Kasumi-1 (cell line): ENCODE measurements around the gene IRS1.

Experiments used
- DNase-seq, 2 experiments: peaks; one replicate each; lab custom pipeline; 2025; lab: John Stamatoyannopoulos, UW

Gene IRS1

GRCh38 chr2:226721541-226721940 is 78.1 kb downstream of the IRS1 start:
- DNase-seq, result no peak

DNA sequence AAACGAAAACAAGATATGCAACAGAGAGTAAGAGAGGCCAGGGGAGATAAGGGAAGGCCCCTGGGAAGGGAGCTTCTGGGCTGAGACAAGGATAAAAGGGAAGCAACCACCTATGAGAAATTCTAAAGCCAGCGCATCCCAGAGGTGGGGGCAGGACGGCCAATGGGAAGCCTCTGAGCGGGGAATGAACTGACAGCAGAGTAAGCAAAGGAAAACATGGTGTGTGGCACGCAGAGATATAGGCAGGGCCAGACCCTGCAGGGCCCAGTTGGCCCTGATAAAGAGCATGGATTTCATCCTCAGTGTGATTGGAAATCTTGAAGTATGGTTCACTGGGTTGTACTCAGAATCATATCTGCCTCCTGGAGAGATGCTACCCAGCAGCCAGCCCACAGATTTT is 78.7 kb downstream of the IRS1 start:
- no peak for DNase-seq

DNA sequence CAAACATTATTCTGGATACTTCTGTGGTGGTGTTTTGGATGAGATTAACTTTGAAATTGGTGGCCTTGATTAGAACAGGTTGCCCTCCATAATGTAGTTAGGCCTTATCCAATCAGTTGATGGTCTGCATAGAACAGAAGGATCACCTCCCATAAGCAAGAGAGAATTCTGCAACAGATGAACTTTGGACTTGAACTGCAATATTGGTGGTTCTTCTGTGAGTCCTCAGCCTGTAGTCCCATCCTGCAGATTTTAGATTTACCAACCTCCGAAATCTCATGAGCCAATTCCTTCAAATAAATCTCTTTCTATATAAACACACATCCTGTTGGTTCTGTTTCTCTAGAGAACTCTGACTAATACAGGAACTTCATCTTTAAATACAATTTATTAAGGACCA is 81.9 kb downstream of the IRS1 start:
- no peak for DNase-seq

DNA sequence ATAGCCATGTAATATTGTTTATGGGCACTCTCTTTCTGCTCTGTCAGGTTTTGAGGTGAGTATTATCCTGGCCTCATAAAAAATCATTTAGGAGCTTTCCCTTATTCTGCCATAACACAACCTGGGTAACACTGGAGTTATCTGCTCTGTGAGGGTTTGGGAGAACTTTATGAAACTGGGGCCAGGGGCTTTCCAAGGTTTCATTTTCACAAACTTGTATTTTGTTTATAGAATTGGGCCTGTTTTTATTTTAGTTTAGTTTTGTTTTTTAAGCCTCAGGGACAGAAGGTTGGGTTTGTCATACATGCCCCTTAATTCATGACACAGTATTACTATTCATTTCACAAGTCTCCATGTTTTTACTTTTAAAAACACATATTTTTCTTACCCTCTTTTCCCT is 83.5 kb downstream of the IRS1 start:
- DNase-seq, result no peak

DNA sequence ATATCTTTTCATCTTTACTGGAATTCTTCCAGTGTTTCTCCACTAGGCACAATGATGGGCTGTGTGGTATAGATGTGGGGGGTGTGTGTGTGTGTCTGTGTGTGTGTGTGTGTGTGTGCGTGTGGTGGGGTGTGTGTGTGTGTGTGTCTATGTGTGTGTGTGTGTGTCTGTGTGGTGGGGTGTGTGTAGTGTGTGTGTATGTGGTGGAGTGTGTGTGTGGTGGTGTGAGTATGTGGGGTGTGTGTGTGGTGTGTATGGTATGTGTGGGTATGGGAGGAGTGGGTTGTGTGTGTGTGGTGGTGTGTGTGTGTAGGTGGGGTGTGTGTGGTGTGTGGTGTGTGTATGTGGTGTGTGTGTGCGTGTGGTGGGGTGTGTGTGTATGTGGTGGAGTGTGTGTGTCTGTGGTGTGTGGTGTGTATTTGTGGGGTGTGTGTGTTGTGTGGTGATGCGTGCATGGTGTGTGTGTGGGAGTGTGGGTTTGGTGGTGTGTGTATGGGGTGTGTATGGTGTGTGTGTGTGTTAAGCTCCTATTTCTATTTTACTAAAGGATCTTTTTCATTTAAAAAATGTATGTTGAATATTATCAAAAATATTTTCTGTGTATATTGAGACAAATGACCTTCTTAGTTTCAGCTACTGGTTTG is 84.2 kb downstream of the IRS1 start:
- DNase-seq, result no peak

DNA sequence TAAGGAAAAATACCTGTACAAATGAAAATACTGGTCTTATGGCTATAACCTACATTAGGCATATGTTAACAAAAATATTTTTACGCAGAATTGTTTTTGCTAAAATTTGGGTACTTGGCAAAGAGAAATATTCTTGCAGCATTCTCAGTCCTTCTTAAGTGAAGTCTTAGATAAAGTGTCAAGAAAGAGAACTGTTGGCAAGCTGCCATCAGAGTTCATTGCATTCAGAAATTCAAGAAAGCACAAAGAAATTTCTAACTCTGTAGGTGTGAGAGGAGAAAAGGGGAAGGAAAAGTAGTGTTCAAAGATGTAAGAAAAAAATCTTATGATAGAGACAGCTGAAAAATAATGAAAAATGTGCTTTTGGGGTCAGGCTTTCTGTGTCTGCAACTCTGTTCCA is 86.7 kb downstream of the IRS1 start:
- no peak for DNase-seq

GRCh38 chr2:226711606-226712296 is 87.9 kb downstream of the IRS1 start:
- no peak for DNase-seq

DNA sequence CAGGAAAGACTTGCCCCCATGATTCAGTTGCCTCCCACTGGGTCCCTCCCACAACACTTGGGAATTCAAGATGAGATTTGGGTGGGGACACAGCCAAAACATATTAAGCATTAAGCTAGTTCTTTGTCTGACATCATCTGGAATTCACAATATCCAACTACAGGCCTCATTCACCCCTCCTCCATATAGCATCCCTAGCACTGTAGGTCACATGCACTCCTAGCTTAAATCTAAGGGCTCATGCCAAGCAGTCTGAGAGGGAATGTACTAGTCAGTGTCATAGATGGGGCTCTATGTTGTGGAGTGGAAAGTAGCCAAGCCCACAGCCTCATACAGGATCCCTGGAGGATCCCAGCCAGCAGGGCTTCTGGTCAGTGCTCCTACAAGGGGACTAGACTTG is 92.1 kb downstream of the IRS1 start:
- no peak for DNase-seq

DNA sequence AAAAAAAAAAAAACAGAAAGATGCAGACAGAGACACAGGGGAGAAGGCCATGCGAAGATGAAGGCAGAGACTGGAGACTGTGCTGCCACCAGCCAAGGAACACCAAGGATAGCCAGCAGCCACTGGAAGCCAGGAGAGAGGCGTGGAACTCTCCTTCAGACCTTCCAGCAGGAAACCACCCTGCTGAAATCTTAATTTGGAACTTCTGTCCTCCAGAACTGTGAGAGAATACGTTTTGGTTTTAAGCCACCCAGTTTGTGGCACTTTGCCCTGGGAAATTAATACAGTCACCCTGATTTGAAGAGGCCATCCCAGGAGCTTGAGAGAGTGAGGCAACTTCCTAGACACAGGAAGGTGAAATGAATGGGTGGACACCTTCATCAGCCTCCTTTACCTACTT is 93.7 kb downstream of the IRS1 start:
- no peak for DNase-seq

- no peak for DNase-seq
Measured at GRCh38 chr2:226705133-226705886, 94.3 kb downstream of the IRS1 start.

DNA sequence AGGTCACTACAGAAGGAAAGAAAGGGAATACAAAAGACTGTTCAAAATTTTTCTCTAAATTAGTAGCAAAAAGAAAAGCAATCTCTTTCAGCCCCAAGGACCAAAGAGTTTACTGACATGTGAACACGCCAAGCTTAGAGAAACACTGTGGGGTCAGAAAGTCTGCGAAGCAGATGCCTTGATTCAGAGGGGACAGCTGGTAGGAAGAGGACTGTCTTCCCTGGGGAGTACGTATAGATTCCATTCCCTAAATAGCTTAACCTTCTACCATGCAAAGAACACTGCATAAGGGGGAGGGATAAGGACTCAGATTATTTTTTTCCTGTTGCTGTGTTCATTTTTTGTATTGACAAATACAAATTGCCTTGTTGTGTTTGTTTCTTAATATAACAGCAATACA is 96.1 kb downstream of the IRS1 start:
- no peak for DNase-seq

- DNase-seq, result no peak
Measured at GRCh38 chr2:226702376-226702775, 97.2 kb downstream of the IRS1 start.

- DNase-seq, result peak; percentile 33
Measured at GRCh38 chr2:226701052-226701451, 98.6 kb downstream of the IRS1 start.

DNA sequence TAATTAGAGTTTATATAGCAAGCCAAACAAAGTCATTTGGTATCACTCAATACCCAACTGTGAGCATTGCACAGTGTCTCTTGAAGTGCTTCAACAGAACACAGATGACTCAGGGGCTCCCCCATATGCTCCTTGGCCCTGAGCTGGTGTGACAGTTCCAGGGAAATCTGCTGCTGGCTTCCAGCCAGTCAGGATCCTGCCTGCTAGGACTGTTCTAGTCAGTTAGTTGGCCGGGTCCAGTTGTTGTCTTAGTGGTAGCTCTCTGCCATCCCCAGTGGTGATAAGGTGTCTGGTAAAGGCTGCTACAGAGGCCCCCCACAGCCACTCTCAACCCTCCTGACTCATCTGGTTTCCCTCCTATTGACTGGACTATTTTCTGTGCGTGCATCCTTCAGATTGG is 100.3 kb downstream of the IRS1 start:
- no peak for DNase-seq

GRCh38 chr2:226698671-226699070 is 100.9 kb downstream of the IRS1 start:
- no peak for DNase-seq

DNA sequence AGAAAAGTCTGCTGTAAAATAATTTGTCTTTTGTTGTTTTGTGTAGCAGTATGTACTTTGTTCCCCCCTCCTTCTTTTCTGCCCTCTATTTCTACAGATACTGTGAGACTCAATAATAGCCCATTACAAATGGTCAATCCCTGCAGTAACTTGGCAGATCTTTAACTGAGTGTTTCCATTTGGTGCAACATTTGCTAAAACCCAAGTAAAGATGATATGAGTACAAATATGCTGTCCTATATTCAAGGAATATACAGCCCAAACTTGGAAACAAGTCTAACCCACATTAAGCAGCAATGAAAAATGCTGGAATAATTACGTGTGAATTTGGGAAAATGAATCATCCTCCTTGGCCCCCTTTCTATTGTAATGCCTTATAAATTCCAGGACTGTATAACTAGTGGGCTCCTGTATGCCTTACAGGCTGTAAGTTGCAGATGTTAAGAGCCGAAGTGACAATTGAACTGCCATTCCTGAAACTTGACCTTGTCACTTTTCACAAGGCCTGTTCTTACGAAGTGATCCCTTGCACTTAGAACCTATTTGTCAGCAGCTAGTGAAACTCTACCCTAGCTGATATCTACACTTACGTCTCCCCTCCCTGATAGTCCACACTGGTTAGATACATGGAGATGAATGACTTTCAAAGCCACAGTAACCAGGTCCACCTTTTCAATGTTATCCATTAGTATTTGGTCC is 104.9 kb downstream of the IRS1 start:
- DNase-seq, result no peak

DNA sequence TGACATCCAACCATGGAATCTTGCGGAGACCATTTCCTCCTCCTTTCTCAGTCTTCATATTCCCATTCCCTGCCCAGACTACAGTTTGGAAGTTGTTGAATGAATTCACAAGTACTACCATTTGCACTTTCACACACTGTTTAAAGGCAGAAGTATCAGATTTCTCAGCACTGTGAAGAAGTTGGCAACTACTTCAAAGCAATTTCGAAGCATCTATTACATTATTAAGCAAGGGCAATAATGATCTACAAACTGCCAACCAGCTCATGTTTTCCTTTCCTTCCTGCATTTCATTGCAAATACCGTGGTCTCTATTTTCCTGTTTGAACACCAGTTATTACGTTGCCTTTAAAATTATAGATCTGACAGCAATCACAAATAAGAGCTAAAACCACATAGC is 105.5 kb downstream of the IRS1 start:
- DNase-seq, result no peak

DNA sequence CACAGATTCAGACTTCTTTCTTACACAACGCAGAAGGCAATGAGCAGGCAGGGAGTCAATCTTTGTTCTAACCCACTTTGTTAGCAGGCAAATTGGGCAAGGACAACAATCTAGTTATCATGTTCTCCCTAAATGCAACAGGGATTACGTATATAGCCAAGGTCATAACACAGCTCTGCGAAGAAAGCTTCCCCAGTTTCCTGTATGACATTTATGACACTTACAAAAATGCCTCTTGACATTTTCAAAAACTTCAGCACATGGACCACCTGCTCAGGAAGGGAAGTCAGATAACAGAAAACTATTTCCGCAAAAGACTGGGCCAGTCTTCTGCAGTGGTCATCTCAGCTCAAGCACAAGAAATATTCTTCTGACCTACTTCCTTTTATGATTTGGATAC is 106.1 kb downstream of the IRS1 start:
- DNase-seq, result peak in 1 of 2 experiments; percentile 2

- no peak for DNase-seq
Measured at GRCh38 chr2:226692521-226693126, 107.0 kb downstream of the IRS1 start.

GRCh38 chr2:226691255-226691654 is 108.4 kb downstream of the IRS1 start:
- no peak for DNase-seq

DNA sequence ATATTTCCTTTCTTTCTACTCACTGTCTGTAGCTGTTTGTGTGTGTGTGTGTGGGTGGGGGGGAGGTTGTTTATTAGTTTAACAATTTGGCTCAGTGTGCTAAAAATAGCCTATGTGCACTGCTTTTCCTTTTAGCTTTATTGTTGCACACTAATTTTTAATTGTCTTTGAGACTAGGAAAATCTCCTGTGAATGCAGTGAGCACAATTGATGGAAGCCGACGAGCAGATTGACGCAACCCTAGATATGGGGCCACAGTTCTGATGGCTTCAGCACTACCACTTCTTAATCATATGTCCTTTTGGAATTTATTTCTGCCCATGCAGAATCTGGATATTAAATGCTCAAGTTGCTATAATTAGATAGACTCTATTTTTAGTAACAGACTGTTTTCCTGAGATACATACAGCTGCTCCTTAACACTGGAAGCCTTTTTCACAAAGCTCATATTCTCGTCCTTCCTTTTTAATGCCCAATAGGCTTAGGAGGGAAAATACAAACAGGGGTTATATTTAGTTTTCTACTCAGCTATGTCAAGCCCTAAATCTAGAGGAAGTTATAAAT is 109.1 kb downstream of the IRS1 start:
- DNase-seq, result no peak
